GM19023 (cell line): ENCODE measurements around the gene MYLK4.

Experiments used
- ATAC-seq: cut with Tn5 transposase; IDR thresholded peaks from one replicate; pipeline ENCODE4 v1.9.1; 2021; ENCODE audit warnings: mild to moderate bottlenecking, moderate library complexity; ENCODE audit not compliant: unreplicated experiment

MYLK4 gene

GRCh38 chr6:2737885-2738284 is 12.8 kb downstream of the MYLK4 start:
- no peak for ATAC-seq

- ATAC-seq: no peak
These were observed 16.1 kb downstream of the MYLK4 start for GRCh38 chr6:2734488-2735166.

GRCh38 chr6:2733736-2734480 is 16.8 kb downstream of the MYLK4 start:
- no peak for ATAC-seq

GRCh38 chr6:2733324-2733723 is 17.4 kb downstream of the MYLK4 start:
- ATAC-seq: peak; percentile 73

GRCh38 chr6:2732503-2733089 is 18.1 kb downstream of the MYLK4 start:
- ATAC-seq: no peak

- no peak for ATAC-seq
These were observed 19.3 kb downstream of the MYLK4 start for GRCh38 chr6:2731281-2731909.

GRCh38 chr6:2730353-2731107 is 20.2 kb downstream of the MYLK4 start:
- ATAC-seq: no peak

GRCh38 chr6:2729921-2730320 is 20.8 kb downstream of the MYLK4 start:
- no peak for ATAC-seq

- no peak for ATAC-seq
These were observed 24.6 kb downstream of the MYLK4 start for GRCh38 chr6:2725999-2726567.

- ATAC-seq: no peak
These were observed 25.2 kb downstream of the MYLK4 start for GRCh38 chr6:2725364-2725988.

GRCh38 chr6:2721219-2721618 is 29.5 kb downstream of the MYLK4 start:
- ATAC-seq: no peak

GRCh38 chr6:2719093-2719455 is 31.6 kb downstream of the MYLK4 start:
- ATAC-seq: no peak

- ATAC-seq: no peak
These were observed 32.2 kb downstream of the MYLK4 start for GRCh38 chr6:2718334-2719092.

- no peak for ATAC-seq
These were observed 33.6 kb downstream of the MYLK4 start for GRCh38 chr6:2716936-2717700.

GRCh38 chr6:2715737-2716136 is 35.0 kb downstream of the MYLK4 start:
- ATAC-seq: no peak

- ATAC-seq: no peak
These were observed 36.4 kb downstream of the MYLK4 start for GRCh38 chr6:2714111-2714895.

GRCh38 chr6:2713473-2714110 is 37.1 kb downstream of the MYLK4 start:
- ATAC-seq: no peak

- no peak for ATAC-seq
These were observed 38.6 kb downstream of the MYLK4 start for GRCh38 chr6:2712102-2712501.
